ENCODE measurements around the gene SAMM50. TPM values are rescaled to one million over a fixed set of nuclear protein-coding genes. Genes with fewer than 3 reads are reported as not detected.

Gene SAMM50
- total RNA-seq, 2 experiments from 2014 or later, result 46.8 to 50.9 TPM

- H3K4me3 Mint-ChIP-seq, result peak overlapping the region; percentile 75
- DNase-seq, result peak; percentile 30
- H3K4me1 Mint-ChIP-seq, result peaks cover 41% of the 10 kb centered on the region
- no peaks in the 10 kb centered on the region for H3K9me3 Mint-ChIP-seq
- POLR2A ChIA-PET, result interaction anchor here (0.5 kb wide), 1 partner anchor 241 kb away, joined by 3 read pairs; no protein-coding TSS in a partner anchor
- peak overlapping the region; percentile 83 for H3K27ac Mint-ChIP-seq
- CTCF ChIA-PET, result interaction anchor here (1.0 kb wide), 1 partner anchor 15 kb away, joined by 3 read pairs; no protein-coding TSS in a partner anchor
- H3K27me3 Mint-ChIP-seq, result no peaks in the 10 kb centered on the region
- no peaks in the 10 kb centered on the region for H3K36me3 Mint-ChIP-seq (ENCODE audit: low read depth)
Measured at GRCh38 chr22:44023404-44024287, 68.4 kb downstream of the SAMM50 start.

- H3K27me3 Mint-ChIP-seq, result no peaks in the 10 kb centered on the region
- H3K27ac Mint-ChIP-seq, result peak within 1 kb of the TSS; percentile 83
- CTCF ChIA-PET, result no interaction called here
- H3K4me3 Mint-ChIP-seq, result peak within 1 kb of the TSS; percentile 75
- peaks cover 41% of the 10 kb centered on the region for H3K4me1 Mint-ChIP-seq
- POLR2A ChIA-PET, result no interaction called here
- DNase-seq, result no peak
- no peaks in the 10 kb centered on the region for H3K9me3 Mint-ChIP-seq
- H3K36me3 Mint-ChIP-seq (ENCODE audit: low read depth), result no peaks in the 10 kb centered on the region
Measured at GRCh38 chr22:44024288-44024921, 69.2 kb downstream of the SAMM50 start, which contains the start of gene PARVB. Gene PARVB (plus strand): TSS chr22:44024302. CDS start chr22:44024340, 38 bp downstream.

GRCh38 chr22:44025171-44026065, 70.2 kb downstream of the SAMM50 start:
- CTCF ChIA-PET, result no interaction called here
- no peaks in the 10 kb centered on the region for H3K27me3 Mint-ChIP-seq

DNA sequence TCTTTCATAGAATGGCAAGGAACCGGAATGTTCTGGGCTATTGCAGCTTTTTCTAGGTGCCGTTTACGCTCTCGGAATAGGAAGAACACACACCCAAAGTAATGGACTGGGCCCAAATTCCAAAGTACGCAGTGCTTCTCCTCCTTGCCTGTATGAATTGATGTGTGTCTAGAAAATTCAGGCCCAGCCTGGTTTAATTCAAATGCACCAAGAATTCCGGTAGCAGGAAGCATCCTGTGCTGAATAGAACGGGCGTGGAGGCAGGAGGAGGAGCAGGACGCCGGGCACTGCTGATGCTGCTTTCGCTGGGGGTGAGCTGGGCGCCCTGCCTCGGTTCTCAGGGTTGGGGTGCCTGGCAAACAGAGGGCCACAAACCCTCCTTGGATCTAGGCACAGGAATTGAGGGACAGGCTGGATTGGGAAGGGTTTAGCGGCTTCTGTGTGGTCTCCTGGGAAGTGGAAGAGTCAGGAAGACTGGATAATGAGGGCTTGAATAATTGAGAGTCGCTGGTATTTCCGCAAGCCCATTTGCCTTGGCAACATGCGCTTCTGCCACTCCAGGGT, 70.9 kb downstream of the SAMM50 start:
- no peak for DNase-seq
- Mint-ChIP-seq H3K36me3 (ENCODE audit: low read depth) (no peaks in the 10 kb centered on the region), H3K27ac (peak overlapping the region; percentile 82)

More at GRCh38 chr22:44025171-44026065, 70.2 kb downstream of the SAMM50 start:
- no peaks in the 10 kb centered on the region for H3K36me3 Mint-ChIP-seq (ENCODE audit: low read depth)
- H3K9me3 Mint-ChIP-seq, result no peaks in the 10 kb centered on the region
- DNase-seq, result no peak
- H3K27ac Mint-ChIP-seq, result peak overlapping the region; percentile 80
- POLR2A ChIA-PET, result interaction anchor here (0.6 kb wide), 1 partner anchor 805 kb away, joined by 4 read pairs; no protein-coding TSS in a partner anchor
- peak overlapping the region; percentile 74 for H3K4me3 Mint-ChIP-seq
- peaks cover 41% of the 10 kb centered on the region for H3K4me1 Mint-ChIP-seq

DNA sequence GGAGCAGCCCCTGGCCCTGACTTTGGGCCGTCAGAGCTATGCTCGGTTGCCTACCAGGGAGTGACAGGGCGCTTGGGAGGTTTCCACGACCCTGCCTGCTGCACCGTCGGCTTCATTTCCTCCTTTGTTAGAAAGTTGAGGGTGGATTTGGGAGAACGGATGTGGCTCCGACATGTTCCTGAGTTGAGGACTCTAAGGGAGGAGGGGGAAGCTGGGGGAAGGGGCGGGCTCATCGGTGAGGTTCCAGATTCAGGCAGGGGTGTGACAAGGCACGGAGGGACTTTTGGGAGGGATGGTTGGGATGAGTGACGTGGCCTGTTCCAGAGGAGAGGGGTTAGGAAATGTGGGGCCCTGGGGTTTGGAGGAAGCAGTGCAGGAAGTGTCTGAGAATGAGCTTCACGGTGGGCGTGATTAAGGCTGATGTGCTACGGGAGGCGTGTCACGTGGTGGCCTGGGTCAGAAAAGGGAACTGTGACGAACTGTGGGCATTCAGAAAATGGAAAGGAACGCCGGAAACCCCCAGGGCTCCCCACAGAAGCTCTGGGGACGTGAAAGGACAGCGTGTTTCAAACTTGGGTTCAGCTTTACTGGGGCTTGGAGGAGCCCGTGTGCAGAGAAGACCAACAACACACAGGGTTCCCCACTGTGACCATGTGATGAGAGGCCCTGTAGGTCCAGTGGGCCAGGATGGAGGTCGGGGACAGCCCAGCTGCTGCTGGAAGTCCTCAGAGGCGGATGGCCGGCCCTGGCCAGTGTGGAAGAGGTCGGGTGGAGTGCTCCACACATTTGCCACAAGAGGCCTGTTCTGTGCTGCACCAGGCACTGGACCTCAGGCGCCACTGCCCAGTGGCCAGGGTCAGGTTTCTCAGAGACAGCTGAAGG, 71.6 kb downstream of the SAMM50 start:
- peak overlapping the region; percentile 82 for H3K27ac Mint-ChIP-seq
- no peaks in the 10 kb centered on the region for H3K9me3 Mint-ChIP-seq
- ChIA-PET CTCF (interaction anchor here (0.7 to 2.0 kb wide), 4 partner anchors 13 to 59 kb away, joined by 3 to 7 read pairs (median 4); no protein-coding TSS in a partner anchor), POLR2A (no interaction called here)
- peaks cover 55% of the 10 kb centered on the region for H3K4me1 Mint-ChIP-seq
- DNase-seq, result peak; percentile 67
- H3K36me3 Mint-ChIP-seq (ENCODE audit: low read depth), result no peaks in the 10 kb centered on the region
- no peaks in the 10 kb centered on the region for H3K27me3 Mint-ChIP-seq
- peak overlapping the region; percentile 36 for H3K4me3 Mint-ChIP-seq

More for the DNA sequence above, 70.9 kb downstream of the SAMM50 start:
- ChIA-PET POLR2A (no interaction called here), CTCF (interaction anchor here (1.0 kb wide), 2 partner anchors 22 to 60 kb away, joined by 3 read pairs; no protein-coding TSS in a partner anchor)
- Mint-ChIP-seq H3K4me3 (peak overlapping the region; percentile 29), H3K4me1 (peaks cover 47% of the 10 kb centered on the region), H3K9me3 (no peaks in the 10 kb centered on the region), H3K27me3 (no peaks in the 10 kb centered on the region)

DNA sequence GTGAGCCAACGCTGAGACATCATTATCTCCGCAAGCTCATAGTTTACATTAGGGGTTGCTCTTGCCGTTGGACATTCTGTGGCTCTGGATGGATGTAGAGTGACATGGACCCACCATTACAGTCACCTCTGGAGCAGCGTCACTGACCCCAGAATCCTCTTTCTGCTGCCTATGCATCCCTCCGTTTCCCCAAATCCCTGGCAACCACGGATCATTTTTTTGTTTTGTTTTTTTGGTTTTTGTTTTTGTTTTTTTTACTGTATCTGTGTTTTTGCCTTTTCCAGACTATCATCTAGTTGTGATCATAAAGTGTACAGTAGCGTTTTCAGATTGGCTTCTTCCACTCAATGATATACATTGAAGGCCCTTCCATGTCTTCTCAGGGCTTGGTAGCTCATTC, 72.8 kb downstream of the SAMM50 start:
- CTCF ChIA-PET, result interaction anchor here (0.6 to 2.0 kb wide), 2 partner anchors 13 to 35 kb away, joined by 3 to 7 read pairs; no protein-coding TSS in a partner anchor
- POLR2A ChIA-PET, result no interaction called here
- Mint-ChIP-seq H3K4me3 (no peak overlapping the region), H3K27me3 (no peaks in the 10 kb centered on the region), H3K27ac (peak overlapping the region; percentile 9), H3K9me3 (no peaks in the 10 kb centered on the region), H3K4me1 (peaks cover 50% of the 10 kb centered on the region), H3K36me3 (ENCODE audit: low read depth) (no peaks in the 10 kb centered on the region)
- no peak for DNase-seq

GRCh38 chr22:44029069-44029468, 73.8 kb downstream of the SAMM50 start:
- no peak overlapping the region for H3K27ac Mint-ChIP-seq
- ChIA-PET POLR2A (no interaction called here), CTCF (interaction anchor here (1.0 kb wide), 1 partner anchor 33 kb away, joined by 3 read pairs; no protein-coding TSS in a partner anchor)
- H3K36me3 Mint-ChIP-seq (ENCODE audit: low read depth), result no peaks in the 10 kb centered on the region
- no peaks in the 10 kb centered on the region for H3K9me3 Mint-ChIP-seq
- no peak for DNase-seq
- H3K4me1 Mint-ChIP-seq, result peaks cover 46% of the 10 kb centered on the region
- no peaks in the 10 kb centered on the region for H3K27me3 Mint-ChIP-seq
- H3K4me3 Mint-ChIP-seq, result no peak overlapping the region

- ChIA-PET CTCF (no interaction called here), POLR2A (no interaction called here)
- no peaks in the 10 kb centered on the region for H3K9me3 Mint-ChIP-seq
- peak overlapping the region; percentile 52 for H3K27ac Mint-ChIP-seq
- no peak overlapping the region for H3K4me3 Mint-ChIP-seq
- H3K4me1 Mint-ChIP-seq, result peaks cover 42% of the 10 kb centered on the region
- H3K36me3 Mint-ChIP-seq (ENCODE audit: low read depth), result no peaks in the 10 kb centered on the region
- H3K27me3 Mint-ChIP-seq, result no peaks in the 10 kb centered on the region
- no peak for DNase-seq
Measured at GRCh38 chr22:44030051-44030701, 74.9 kb downstream of the SAMM50 start.

GRCh38 chr22:44030702-44031082, 75.5 kb downstream of the SAMM50 start:
- no peak for DNase-seq
- Mint-ChIP-seq H3K36me3 (ENCODE audit: low read depth) (no peaks in the 10 kb centered on the region), H3K27ac (peak overlapping the region; percentile 52), H3K27me3 (no peaks in the 10 kb centered on the region), H3K9me3 (no peaks in the 10 kb centered on the region), H3K4me3 (no peak overlapping the region), H3K4me1 (peaks cover 37% of the 10 kb centered on the region)
- ChIA-PET CTCF (interaction anchor here (0.9 kb wide), 1 partner anchor 12 kb away, joined by 3 read pairs; no protein-coding TSS in a partner anchor), POLR2A (no interaction called here)

- Mint-ChIP-seq H3K27ac (peak overlapping the region; percentile 60), H3K36me3 (ENCODE audit: low read depth) (no peaks in the 10 kb centered on the region), H3K27me3 (no peaks in the 10 kb centered on the region), H3K4me1 (peaks cover 32% of the 10 kb centered on the region), H3K4me3 (peak overlapping the region; percentile 15), H3K9me3 (no peaks in the 10 kb centered on the region)
- CTCF ChIA-PET, result interaction anchor here (0.9 kb wide), 1 partner anchor 11 kb away, joined by 3 read pairs; no protein-coding TSS in a partner anchor
- POLR2A ChIA-PET, result no interaction called here
- DNase-seq, result no peak
Measured at GRCh38 chr22:44031158-44031952, 76.1 kb downstream of the SAMM50 start.
